MM.1S (cell line): ENCODE measurements around the gene OR2AJ1.

ENCODE experiments used
- CTCF ChIP-seq: fragments of 300-600 bp; sonication (generic); IDR thresholded peaks from 2 replicates; pipeline ENCODE4 v1.5.1; 2016; ENCODE audit warnings: antibody characterized with exemption, low read length, mixed read lengths
- EZH2 ChIP-seq: fragments of 300-600 bp; sonication (generic); optimal IDR thresholded peaks from 2 replicates; pipeline ENCODE3; 2017; ENCODE audit warnings: low read depth, mild to moderate bottlenecking, antibody characterized with exemption, low read length, mixed read lengths

DNA sequence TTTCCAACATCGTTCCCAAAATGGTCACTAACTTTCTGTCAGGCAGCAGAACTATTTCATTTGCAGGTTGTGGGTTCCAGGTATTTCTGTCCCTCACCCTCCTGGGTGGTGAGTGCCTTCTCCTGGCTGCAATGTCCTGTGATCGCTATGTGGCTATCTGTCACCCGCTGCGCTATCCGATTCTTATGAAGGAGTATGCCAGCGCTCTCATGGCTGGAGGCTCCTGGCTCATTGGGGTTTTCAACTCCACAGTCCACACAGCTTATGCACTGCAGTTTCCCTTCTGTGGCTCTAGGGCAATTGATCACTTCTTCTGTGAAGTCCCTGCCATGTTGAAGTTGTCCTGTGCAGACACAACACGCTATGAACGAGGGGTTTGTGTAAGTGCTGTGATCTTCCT, 9.3 kb downstream of the OR2AJ1 start:
- TF ChIP-seq CTCF (no peak), EZH2 (no peak)
